Activated T-cell treated with anti-CD3 and anti-CD28 coated beads, Interleukin-2, amount 50 U/mL, for 24 hours (primary cell): Measurements from ENCODE around the gene TTR.

Experiments used
- DNase-seq: peaks from one replicate; pipeline ENCODE4 v3.0.0-alpha.2; 2020
- H3K27ac Mint-ChIP-seq: 2 replicates; pipeline ENCODE4 v1.8.0; 2020; ENCODE audit warnings: mild to moderate bottlenecking, mixed read lengths
- H3K27me3 Mint-ChIP-seq: 2 replicates; pipeline ENCODE4 v1.8.0; 2020; ENCODE audit warnings: mixed read lengths
- H3K36me3 Mint-ChIP-seq: 2 replicates; pipeline ENCODE4 v1.8.0; 2020; ENCODE audit warnings: low read depth, mixed read lengths
- H3K4me1 Mint-ChIP-seq: 2 replicates; pipeline ENCODE4 v1.8.0; 2020; ENCODE audit warnings: low read depth, mixed read lengths
- H3K4me3 Mint-ChIP-seq: 2 replicates; pipeline ENCODE4 v1.8.0; 2020; ENCODE audit warnings: mild to moderate bottlenecking, moderate library complexity, mixed read lengths
- H3K9me3 Mint-ChIP-seq: 2 replicates; pipeline ENCODE4 v1.8.0; 2020; ENCODE audit warnings: mixed read lengths

The TTR gene

GRCh38 chr18:31572368-31572767 lies 19.3 kb upstream of the TTR start:
- no peak for DNase-seq
- Mint-ChIP-seq H3K27me3 (no peaks in the 10 kb centered on the region), H3K27ac (no peak overlapping the region), H3K36me3 (no peaks in the 10 kb centered on the region), H3K4me3 (no peak overlapping the region), H3K4me1 (no peaks in the 10 kb centered on the region), H3K9me3 (no peaks in the 10 kb centered on the region)

- Mint-ChIP-seq H3K4me1 (no peaks in the 10 kb centered on the region), H3K27ac (no peak overlapping the region), H3K36me3 (no peaks in the 10 kb centered on the region), H3K4me3 (no peak overlapping the region), H3K9me3 (no peaks in the 10 kb centered on the region), H3K27me3 (no peaks in the 10 kb centered on the region)
- DNase-seq: no peak
These were observed 18.6 kb upstream of the TTR start for GRCh38 chr18:31573051-31573450.

DNA sequence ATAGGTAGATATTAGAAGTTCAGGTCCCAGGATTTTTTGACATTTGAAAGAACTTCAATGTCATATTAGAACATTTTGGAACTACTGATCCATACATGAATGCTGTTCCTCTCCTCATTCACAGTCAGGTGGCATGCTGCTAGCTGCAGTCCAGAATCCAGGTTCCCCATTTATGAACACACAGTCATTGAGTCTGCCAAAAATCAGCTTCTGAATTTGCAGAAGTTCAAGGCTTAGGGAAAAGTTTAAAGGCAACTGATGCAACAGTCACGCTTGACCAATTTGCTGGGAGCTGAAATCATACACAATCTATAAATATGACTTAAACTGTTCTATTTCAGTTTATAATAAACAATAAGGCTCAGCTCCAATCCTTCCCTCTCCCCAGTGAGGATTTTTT lies 17.3 kb upstream of the TTR start:
- H3K36me3 Mint-ChIP-seq: no peaks in the 10 kb centered on the region
- no peak overlapping the region for H3K27ac Mint-ChIP-seq
- DNase-seq: no peak
- H3K4me3 Mint-ChIP-seq: no peak overlapping the region
- no peaks in the 10 kb centered on the region for H3K9me3 Mint-ChIP-seq
- no peaks in the 10 kb centered on the region for H3K4me1 Mint-ChIP-seq
- no peaks in the 10 kb centered on the region for H3K27me3 Mint-ChIP-seq

- H3K36me3 Mint-ChIP-seq: no peaks in the 10 kb centered on the region
- DNase-seq: no peak
- no peak overlapping the region for H3K27ac Mint-ChIP-seq
- no peak overlapping the region for H3K4me3 Mint-ChIP-seq
- H3K4me1 Mint-ChIP-seq: no peaks in the 10 kb centered on the region
- no peaks in the 10 kb centered on the region for H3K27me3 Mint-ChIP-seq
- no peaks in the 10 kb centered on the region for H3K9me3 Mint-ChIP-seq
These were observed 16.0 kb upstream of the TTR start for GRCh38 chr18:31575515-31576257.

DNA sequence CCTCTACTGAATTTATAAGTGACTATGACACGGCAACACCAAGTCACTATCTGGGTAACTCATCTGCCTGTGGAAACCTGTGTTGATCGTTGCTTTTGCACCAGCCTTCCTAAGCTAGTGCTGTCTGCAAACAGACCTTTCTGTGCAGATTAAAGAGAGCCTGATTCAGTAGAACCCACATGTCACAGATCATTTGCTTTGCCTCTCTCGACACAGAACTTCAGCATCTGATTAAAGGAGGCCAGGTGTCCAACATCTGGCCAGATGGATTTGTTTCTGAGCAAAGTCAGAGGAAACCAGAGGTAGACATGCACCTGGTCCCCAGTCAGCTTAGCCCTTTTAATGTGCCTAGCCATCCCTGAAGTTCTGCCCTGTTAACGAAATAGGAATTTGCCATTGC lies 15.0 kb upstream of the TTR start:
- no peaks in the 10 kb centered on the region for H3K4me1 Mint-ChIP-seq
- no peaks in the 10 kb centered on the region for H3K36me3 Mint-ChIP-seq
- no peak overlapping the region for H3K4me3 Mint-ChIP-seq
- no peaks in the 10 kb centered on the region for H3K9me3 Mint-ChIP-seq
- H3K27me3 Mint-ChIP-seq: no peaks in the 10 kb centered on the region
- no peak for DNase-seq
- H3K27ac Mint-ChIP-seq: no peak overlapping the region

- Mint-ChIP-seq H3K4me1 (no peaks in the 10 kb centered on the region), H3K9me3 (no peaks in the 10 kb centered on the region), H3K36me3 (no peaks in the 10 kb centered on the region), H3K27me3 (no peaks in the 10 kb centered on the region), H3K4me3 (no peak overlapping the region), H3K27ac (no peak overlapping the region)
- DNase-seq: no peak
These were observed 14.5 kb upstream of the TTR start for GRCh38 chr18:31577195-31577594.

DNA sequence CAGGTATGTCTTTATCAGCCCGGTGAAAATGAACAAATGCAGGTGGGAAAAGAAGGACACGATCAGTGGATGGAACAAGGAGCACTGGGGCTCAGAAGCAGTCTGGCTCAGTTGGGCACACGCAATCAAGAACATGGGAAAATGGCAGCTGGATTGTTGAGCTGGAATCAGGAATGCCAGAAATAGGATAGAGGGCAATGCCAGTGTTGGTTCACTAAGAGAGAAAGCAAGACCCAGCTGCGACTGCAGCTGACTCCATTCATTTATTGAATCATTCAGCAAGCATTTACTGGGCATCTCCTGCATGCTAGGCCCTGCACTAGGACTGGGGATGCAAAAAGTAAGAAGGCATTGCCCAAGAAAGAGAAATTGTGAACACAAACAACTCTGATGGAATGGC lies 13.6 kb upstream of the TTR start:
- H3K4me1 Mint-ChIP-seq: no peaks in the 10 kb centered on the region
- H3K9me3 Mint-ChIP-seq: no peaks in the 10 kb centered on the region
- no peak overlapping the region for H3K27ac Mint-ChIP-seq
- no peak for DNase-seq
- H3K27me3 Mint-ChIP-seq: no peaks in the 10 kb centered on the region
- H3K4me3 Mint-ChIP-seq: no peak overlapping the region
- H3K36me3 Mint-ChIP-seq: no peaks in the 10 kb centered on the region

DNA sequence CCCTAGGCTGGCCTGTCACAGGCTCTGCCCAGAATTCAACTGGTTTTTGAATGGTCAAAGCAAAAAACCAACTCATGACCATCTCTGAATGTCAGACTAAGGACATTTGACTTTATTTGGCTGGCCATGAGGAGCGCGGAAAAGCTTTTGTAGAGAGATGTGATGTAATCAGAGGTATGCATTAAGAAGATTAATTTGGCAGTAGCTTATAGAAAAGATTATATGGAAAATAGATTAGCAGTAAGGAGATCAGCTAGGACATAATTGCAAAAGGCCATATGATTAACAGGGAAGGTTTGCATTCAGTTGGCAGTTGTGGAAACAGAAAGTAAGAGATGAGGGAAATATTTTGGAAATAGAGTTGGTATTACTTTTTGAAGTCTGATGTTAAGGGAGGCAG lies 12.3 kb upstream of the TTR start:
- Mint-ChIP-seq H3K36me3 (no peaks in the 10 kb centered on the region), H3K27ac (no peak overlapping the region), H3K27me3 (no peaks in the 10 kb centered on the region), H3K4me1 (no peaks in the 10 kb centered on the region), H3K4me3 (no peak overlapping the region), H3K9me3 (no peaks in the 10 kb centered on the region)
- no peak for DNase-seq

DNA sequence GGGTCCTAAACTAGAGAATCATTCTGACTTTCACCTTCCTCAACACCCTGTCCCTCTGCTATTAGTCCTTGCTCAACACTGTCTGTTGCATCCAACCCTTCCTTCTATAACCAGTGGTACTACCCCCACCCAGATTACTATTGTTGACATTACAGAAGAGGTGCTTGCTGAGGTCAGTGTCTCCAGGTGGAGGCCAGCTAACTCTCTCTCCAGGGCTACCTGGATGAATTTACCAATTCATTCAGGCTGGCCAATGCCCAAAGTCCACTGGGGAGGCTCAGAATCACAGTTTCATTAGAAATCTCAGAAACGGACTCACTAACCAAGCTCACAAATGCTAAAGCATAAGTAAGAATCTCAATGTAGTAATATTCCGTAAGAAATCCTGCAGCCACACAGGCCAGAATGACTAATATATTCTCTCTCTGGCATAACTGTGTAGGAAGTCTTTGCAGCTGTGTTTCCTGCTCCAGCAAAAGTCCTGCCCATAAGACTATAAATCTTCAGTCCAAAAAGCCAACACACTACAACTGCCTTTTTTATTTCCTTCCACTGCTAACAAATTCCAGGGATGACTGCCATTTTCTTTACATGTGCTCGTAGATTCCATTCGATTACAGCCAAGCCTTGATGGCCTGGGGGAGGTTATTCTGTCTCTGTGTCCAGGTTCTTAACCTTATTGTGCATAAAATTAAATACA lies 10.0 kb upstream of the TTR start:
- Mint-ChIP-seq H3K4me1 (no peaks in the 10 kb centered on the region), H3K27me3 (no peaks in the 10 kb centered on the region), H3K4me3 (no peak overlapping the region), H3K27ac (no peak overlapping the region), H3K36me3 (no peaks in the 10 kb centered on the region), H3K9me3 (no peaks in the 10 kb centered on the region)
- no peak for DNase-seq

- no peaks in the 10 kb centered on the region for H3K4me1 Mint-ChIP-seq
- H3K9me3 Mint-ChIP-seq: no peaks in the 10 kb centered on the region
- DNase-seq: no peak
- no peak overlapping the region for H3K27ac Mint-ChIP-seq
- no peaks in the 10 kb centered on the region for H3K27me3 Mint-ChIP-seq
- no peaks in the 10 kb centered on the region for H3K36me3 Mint-ChIP-seq
- H3K4me3 Mint-ChIP-seq: no peak overlapping the region
These were observed 8.4 kb upstream of the TTR start for GRCh38 chr18:31583185-31583854.

DNA sequence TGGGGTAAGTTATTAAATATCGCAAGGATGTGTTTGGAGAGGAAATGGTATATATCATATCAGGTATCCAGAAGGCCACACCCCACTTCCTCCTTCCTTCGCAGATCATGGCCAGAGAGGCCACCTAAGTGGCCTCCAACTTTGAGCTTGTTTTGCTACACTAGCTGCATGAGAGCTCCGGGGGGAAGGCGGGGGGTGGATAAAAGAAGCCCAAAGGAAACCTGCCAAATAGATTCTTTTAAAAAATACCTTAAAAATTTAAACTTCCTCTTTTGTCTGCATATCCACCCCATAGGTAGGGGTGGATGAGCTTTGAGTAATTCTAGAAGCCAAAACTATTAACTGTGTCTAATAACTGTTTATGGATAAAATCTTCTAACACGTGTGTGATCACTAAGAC lies 5.7 kb upstream of the TTR start:
- H3K4me1 Mint-ChIP-seq: no peaks in the 10 kb centered on the region
- H3K9me3 Mint-ChIP-seq: no peaks in the 10 kb centered on the region
- no peak overlapping the region for H3K27ac Mint-ChIP-seq
- H3K36me3 Mint-ChIP-seq: no peaks in the 10 kb centered on the region
- no peak overlapping the region for H3K4me3 Mint-ChIP-seq
- no peak for DNase-seq
- H3K27me3 Mint-ChIP-seq: peaks cover 7% of the 10 kb centered on the region

- H3K4me1 Mint-ChIP-seq: no peaks in the 10 kb centered on the region
- H3K27me3 Mint-ChIP-seq: peaks cover 12% of the 10 kb centered on the region
- H3K27ac Mint-ChIP-seq: no peak overlapping the region
- no peak for DNase-seq
- H3K9me3 Mint-ChIP-seq: no peaks in the 10 kb centered on the region
- no peak overlapping the region for H3K4me3 Mint-ChIP-seq
- H3K36me3 Mint-ChIP-seq: no peaks in the 10 kb centered on the region
These were observed 5.1 kb upstream of the TTR start for GRCh38 chr18:31586616-31587015.

DNA sequence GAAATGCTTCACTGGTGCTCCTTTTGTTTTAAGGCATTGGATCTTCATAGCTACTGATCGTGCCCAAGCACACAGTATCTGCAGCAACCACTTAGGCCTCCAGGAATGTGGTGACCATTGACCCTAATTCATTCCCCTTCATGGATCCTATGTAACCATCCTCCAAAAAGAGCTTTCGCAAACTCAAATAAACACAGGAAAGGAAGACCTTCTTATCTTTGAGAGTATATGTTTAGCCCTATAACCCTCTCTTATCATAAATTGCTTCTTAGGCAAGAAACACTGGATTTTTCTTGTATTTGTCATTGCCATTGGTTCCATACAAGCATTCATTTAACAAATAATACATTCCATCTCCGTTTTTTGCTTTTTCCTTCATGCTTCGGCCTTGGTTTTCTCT lies 4.1 kb upstream of the TTR start:
- no peaks in the 10 kb centered on the region for H3K4me1 Mint-ChIP-seq
- peaks cover 13% of the 10 kb centered on the region for H3K27me3 Mint-ChIP-seq
- no peak overlapping the region for H3K27ac Mint-ChIP-seq
- DNase-seq: no peak
- no peak overlapping the region for H3K4me3 Mint-ChIP-seq
- H3K9me3 Mint-ChIP-seq: no peaks in the 10 kb centered on the region
- no peaks in the 10 kb centered on the region for H3K36me3 Mint-ChIP-seq

GRCh38 chr18:31590570-31590969 lies 1.1 kb upstream of the TTR start:
- H3K4me3 Mint-ChIP-seq: no peak overlapping the region
- H3K27me3 Mint-ChIP-seq: peaks cover 13% of the 10 kb centered on the region
- H3K9me3 Mint-ChIP-seq: no peaks in the 10 kb centered on the region
- H3K27ac Mint-ChIP-seq: no peak overlapping the region
- no peaks in the 10 kb centered on the region for H3K4me1 Mint-ChIP-seq
- no peaks in the 10 kb centered on the region for H3K36me3 Mint-ChIP-seq
- DNase-seq: no peak

DNA sequence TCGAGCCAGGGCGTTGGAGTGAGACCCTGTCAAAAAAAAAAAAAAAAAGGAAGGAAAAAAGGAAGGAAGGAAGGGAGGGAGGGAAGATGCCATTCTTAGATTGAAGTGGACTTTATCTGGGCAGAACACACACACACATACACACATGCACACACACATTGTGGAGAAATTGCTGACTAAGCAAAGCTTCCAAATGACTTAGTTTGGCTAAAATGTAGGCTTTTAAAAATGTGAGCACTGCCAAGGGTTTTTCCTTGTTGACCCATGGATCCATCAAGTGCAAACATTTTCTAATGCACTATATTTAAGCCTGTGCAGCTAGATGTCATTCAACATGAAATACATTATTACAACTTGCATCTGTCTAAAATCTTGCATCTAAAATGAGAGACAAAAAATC lies 564 bp upstream of the TTR start:
- no peaks in the 10 kb centered on the region for H3K9me3 Mint-ChIP-seq
- DNase-seq: no peak
- H3K4me3 Mint-ChIP-seq: no peak overlapping the region
- H3K27me3 Mint-ChIP-seq: peaks cover 13% of the 10 kb centered on the region
- no peak overlapping the region for H3K27ac Mint-ChIP-seq
- H3K36me3 Mint-ChIP-seq: no peaks in the 10 kb centered on the region
- no peaks in the 10 kb centered on the region for H3K4me1 Mint-ChIP-seq
